HEK293T (cell line): ENCODE results near the gene AGPAT1.

ENCODE experiments used
- CTCF ChIA-PET: fragments of 350-600 bp; formaldehyde crosslinking; extraction: SDS; loops from one replicate; lab custom pipeline; 2021; ENCODE audit warnings: antibody characterized with exemption, inconsistent platforms; lab: Yijun Ruan, JAX
- POLR2A ChIA-PET: fragments of 350-600 bp; formaldehyde crosslinking; extraction: SDS; loops from one replicate; lab custom pipeline; 2020; ENCODE audit warnings: antibody characterized with exemption, inconsistent platforms; lab: Yijun Ruan, JAX
- DNase-seq: peaks from one replicate; pipeline ENCODE4 v3.0.0; 2012; ENCODE audit warnings: mixed read lengths; ENCODE audit errors: extremely low spot score
- ARNT ChIP-seq: fragments of 450-650 bp; IDR thresholded peaks from 2 replicates; pipeline ENCODE4 v1.6.1; 2017; ENCODE audit warnings: mild to moderate bottlenecking
- BHLHE40 ChIP-seq: fragments of 450-650 bp; IDR thresholded peaks from 2 replicates; pipeline ENCODE4 v1.6.1; 2016; ENCODE audit warnings: mild to moderate bottlenecking, moderate library complexity, borderline replicate concordance
- CTBP1 ChIP-seq: fragments of 450-650 bp; IDR thresholded peaks from 2 replicates; pipeline ENCODE4 v1.6.1; 2016; ENCODE audit warnings: borderline replicate concordance
- ELF4 ChIP-seq: fragments of 450-650 bp; IDR thresholded peaks from 2 replicates; pipeline ENCODE4 v1.6.1; 2017; ENCODE audit warnings: antibody characterized with exemption
- FOXA1 ChIP-seq: fragments of 450-650 bp; IDR thresholded peaks from 2 replicates; pipeline ENCODE4 v1.6.1; 2016; ENCODE audit warnings: mild to moderate bottlenecking
- FOXK2 ChIP-seq: fragments of 450-650 bp; IDR thresholded peaks from 2 replicates; pipeline ENCODE4 v1.6.1; 2016; ENCODE audit warnings: mild to moderate bottlenecking
- FOXM1 ChIP-seq: fragments of 450-650 bp; IDR thresholded peaks from 2 replicates; pipeline ENCODE4 v1.6.1; 2017; ENCODE audit warnings: mild to moderate bottlenecking, borderline replicate concordance
- HDGF ChIP-seq: fragments of 450-650 bp; IDR thresholded peaks from 2 replicates; pipeline ENCODE4 v1.6.1; 2017; ENCODE audit warnings: antibody characterized with exemption, borderline replicate concordance
- L3MBTL2 ChIP-seq: fragments of 450-650 bp; conservative IDR thresholded peaks from 2 replicates; pipeline ENCODE4 v1.6.1; 2016; ENCODE audit warnings: mild to moderate bottlenecking
- LEF1 ChIP-seq: fragments of 450-650 bp; IDR thresholded peaks from 2 replicates; pipeline ENCODE4 v1.6.1; 2017; ENCODE audit warnings: mild to moderate bottlenecking, borderline replicate concordance
- NFRKB ChIP-seq: fragments of 450-650 bp; IDR thresholded peaks from 2 replicates; pipeline ENCODE4 v1.6.1; 2016; ENCODE audit warnings: mild to moderate bottlenecking, moderate library complexity
- PKNOX1 ChIP-seq: fragments of 450-650 bp; IDR thresholded peaks from 2 replicates; pipeline ENCODE4 v1.6.1; 2016
- SP1 ChIP-seq: fragments of 450-650 bp; IDR thresholded peaks from 2 replicates; pipeline ENCODE4 v1.6.1; 2017
- SUZ12 ChIP-seq: fragments of 450-650 bp; IDR thresholded peaks from 2 replicates; pipeline ENCODE4 v1.6.1; 2016; ENCODE audit warnings: mild to moderate bottlenecking
- TARDBP ChIP-seq: fragments of 450-650 bp; IDR thresholded peaks from 2 replicates; pipeline ENCODE4 v1.6.1; 2016
- ZNF384 ChIP-seq: fragments of 450-650 bp; IDR thresholded peaks from 2 replicates; pipeline ENCODE4 v1.6.1; 2016

The AGPAT1 gene

GRCh38 chr6:32126880-32127279 is 49.0 kb downstream of the AGPAT1 start:
- ChIA-PET CTCF (interaction anchor here (0.7 to 1.6 kb wide), 2 partner anchors 8 to 9 kb away, joined by 5 to 9 read pairs; no protein-coding TSS in a partner anchor), POLR2A (interaction anchor here (4.3 kb wide), 1 partner anchor 26 kb away, joined by 57 read pairs; the partner anchor contains the start of gene PRRT1)
- DNase-seq, result no peak
- no peak for TF ChIP-seq L3MBTL2
- TF ChIP-seq FOXA1, result no peak
- no peak for TF ChIP-seq CTBP1
- no peak for TF ChIP-seq ZNF384
- no peak for TF ChIP-seq TARDBP
- no peak for TF ChIP-seq SUZ12
- TF ChIP-seq BHLHE40, result no peak
- TF ChIP-seq NFRKB, result no peak
- TF ChIP-seq LEF1, result no peak
- TF ChIP-seq FOXK2, result no peak

- CTCF ChIA-PET, result no interaction called here
- POLR2A ChIA-PET, result no interaction called here
- no peak for DNase-seq
These were observed 52.2 kb downstream of the AGPAT1 start for GRCh38 chr6:32123681-32124080.

GRCh38 chr6:32120573-32121059 is 55.3 kb downstream of the AGPAT1 start:
- ChIA-PET POLR2A (interaction anchor here (1.8 kb wide), 1 partner anchor 9 kb away, joined by 7 read pairs; the partner anchor contains the start of gene FKBPL), CTCF (interaction anchor here (1.0 kb wide), 1 partner anchor 27 kb away, joined by 4 read pairs; no protein-coding TSS in a partner anchor)

More at GRCh38 chr6:32123681-32124080, 52.2 kb downstream of the AGPAT1 start:
- TF ChIP-seq TARDBP (no peak), HDGF (no peak), SUZ12 (no peak), ELF4 (no peak), NFRKB (no peak), ARNT (no peak), FOXK2 (no peak), CTBP1 (no peak), BHLHE40 (no peak), LEF1 (no peak), FOXA1 (no peak), SP1 (no peak), PKNOX1 (no peak), L3MBTL2 (no peak), ZNF384 (no peak), FOXM1 (no peak)

GRCh38 chr6:32118782-32119628 is 56.9 kb downstream of the AGPAT1 start:
- TF ChIP-seq LEF1 (no peak), FOXA1 (no peak), CTBP1 (no peak), BHLHE40 (no peak), L3MBTL2 (no peak), ZNF384 (no peak), PKNOX1 (no peak), SUZ12 (no peak)
- POLR2A ChIA-PET, result interaction anchor here (0.8 to 2.4 kb wide), 5 partner anchors 11 to 58 kb away, joined by 3 to 14 read pairs (median 3); partner anchors contain the start of genes AGPAT1 and FKBPL
- peak; percentile 87 for DNase-seq
- CTCF ChIA-PET, result interaction anchor here (0.6 to 2.8 kb wide), 11 partner anchors 9 to 302 kb away, joined by 3 to 14 read pairs (median 4); partner anchors contain the start of genes ATF6B, FKBPL, GPSM3 and TNXB

More at GRCh38 chr6:32120573-32121059, 55.3 kb downstream of the AGPAT1 start:
- TF ChIP-seq NFRKB, result no peak
- TF ChIP-seq ELF4, result no peak
- TF ChIP-seq ARNT, result no peak
- no peak for TF ChIP-seq L3MBTL2
- no peak for TF ChIP-seq FOXA1
- TF ChIP-seq HDGF, result no peak
- TF ChIP-seq SUZ12, result no peak
- TF ChIP-seq CTBP1, result no peak
- no peak for TF ChIP-seq FOXK2
- no peak for TF ChIP-seq TARDBP
- no peak for TF ChIP-seq PKNOX1
- no peak for TF ChIP-seq SP1
- TF ChIP-seq BHLHE40, result no peak
- TF ChIP-seq FOXM1, result no peak
- DNase-seq, result no peak
